HepG2 (cell line): ENCODE results near the gene JMJD8. TPM values are rescaled to one million over a fixed set of nuclear protein-coding genes. Genes with fewer than 3 reads are reported as not detected.
A peak's percentile ranks its signal among the peaks of the same experiment; 100 is the strongest.

Source experiments
- ATAC-seq: fragments of 200-7000 bp; cut with Tn5 transposase; 3 replicates; pipeline ENCODE4 v1.9.1; 2020; ENCODE audit warnings: mild to moderate bottlenecking, moderate library complexity
- BruUV-seq: library from RNA; stranded (reverse); fragments of 400-500 nt; replicated peaks from 2 replicates; lab custom pipeline; 2021; lab: Mats Ljungman, UMichigan
- CTCF ChIA-PET: fragments of 300-600 bp; formaldehyde crosslinking; extraction: SDS; loops from one replicate; lab custom pipeline; 2021; ENCODE audit warnings: low total read pairs, inconsistent platforms, low intra/inter-chr PET ratio; lab: Yijun Ruan, JAX
- POLR2A ChIA-PET: fragments of 350-600 bp; sonication (Branson Sonifier 250); formaldehyde crosslinking; loops from one replicate; lab custom pipeline; 2020; ENCODE audit warnings: antibody characterized with exemption, inconsistent platforms; lab: Yijun Ruan, JAX
- DNase-seq: peaks from one replicate; pipeline ENCODE4 v3.0.0-alpha.2; 2015; ENCODE audit warnings: low spot score
- FAIRE-seq: peaks from 3 replicates; lab custom pipeline; 2011; peaks lifted over from hg19 to GRCh38; lab: Jason Lieb, UNC
- H2AFZ ChIP-seq: one replicate; pipeline ENCODE4 v1.6.1; 2011; ENCODE audit warnings: low read length, inconsistent platforms
- H3K27ac ChIP-seq: fragments of 300-600 bp; 3 replicates; pipeline ENCODE4 v1.8.0; 2011; ENCODE audit warnings: mixed run types, mild to moderate bottlenecking, mixed read lengths, low read length, inconsistent platforms; ENCODE audit not compliant: insufficient read depth; ENCODE audit errors: extremely low read length
- H3K27me3 ChIP-seq, 2 experiments: fragments of 200-600 bp in 1 of 2; 2 replicates in 1 of 2; 3 replicates in 1 of 2; pipeline versions ENCODE4 v1.6.0 to v1.8.0; 2011; ENCODE audit warnings: low read length in 2 of 2, mild to moderate bottlenecking in 2 of 2, moderate library complexity in 2 of 2, inconsistent platforms in 1 of 2; ENCODE audit not compliant: insufficient read depth in 2 of 2, control insufficient read depth in 1 of 2
- H3K36me3 ChIP-seq, 2 experiments: fragments of 200-600 bp in 1 of 2; replicated peaks in 1 of 2; 2 replicates in 1 of 2; 3 replicates in 1 of 2; pipeline versions ENCODE4 v1.5.1 to v1.8.0; 2011; ENCODE audit warnings: low read length in 2 of 2, inconsistent platforms in 1 of 2; ENCODE audit not compliant: insufficient read depth in 2 of 2, control insufficient read depth in 1 of 2
- H3K4me1 ChIP-seq: 2 replicates; pipeline ENCODE4 v1.5.1; 2012; ENCODE audit warnings: low read length, inconsistent platforms; ENCODE audit not compliant: insufficient read depth
- H3K4me2 ChIP-seq: 2 replicates; pipeline ENCODE4 v1.6.0; 2011; ENCODE audit warnings: low read depth, low read length, inconsistent platforms
- H3K4me3 ChIP-seq, 3 experiments: fragments of 200-600 bp in 1 of 3; sonication (generic), shearing (Covaris generic) in 1 of 3; replicated peaks in 1 of 3; 2 replicates each; pipeline ENCODE4 v1.5.1; 2011 to 2016; ENCODE audit warnings: low read length in 3 of 3, inconsistent platforms in 2 of 3, low read depth in 2 of 3, mild to moderate bottlenecking in 2 of 3, control low read depth in 1 of 3, mixed read lengths in 1 of 3; ENCODE audit not compliant: insufficient read depth in 1 of 3
- H3K79me2 ChIP-seq: one replicate; pipeline ENCODE4 v1.6.1; 2011; ENCODE audit warnings: low read length, inconsistent platforms; ENCODE audit not compliant: insufficient read depth
- H3K9ac ChIP-seq: 2 replicates; pipeline ENCODE4 v1.6.0; 2011; ENCODE audit warnings: mild to moderate bottlenecking, low read depth, low read length, inconsistent platforms; ENCODE audit not compliant: insufficient read depth
- H3K9me3 ChIP-seq: 2 replicates; pipeline ENCODE4 v1.5.1; 2012; ENCODE audit warnings: mild to moderate bottlenecking, low read length
- H4K20me1 ChIP-seq: 2 replicates; pipeline ENCODE4 v1.6.0; 2011; ENCODE audit warnings: inconsistent platforms, mild to moderate bottlenecking, low read length, moderate library complexity; ENCODE audit not compliant: insufficient read depth
- EEA1 ChIP-seq: sonication (generic); formaldehyde crosslinking; IDR thresholded peaks from 2 replicates; pipeline ENCODE4 v1.5.1; 2020; ENCODE audit warnings: mild to moderate bottlenecking, missing genetic modification reagents, borderline replicate concordance
- ERF ChIP-seq: IDR thresholded peaks from 2 replicates; pipeline ENCODE4 v1.6.1; 2018; ENCODE audit warnings: missing biosample characterization, missing genetic modification reagents
- FLYWCH1 ChIP-seq: sonication (generic); formaldehyde crosslinking; IDR thresholded peaks from 2 replicates; pipeline ENCODE4 v1.8.1; 2023; ENCODE audit warnings: mild to moderate bottlenecking, missing genetic modification reagents
- GFI1 ChIP-seq: sonication (generic); formaldehyde crosslinking; IDR thresholded peaks from 2 replicates; pipeline ENCODE4 v1.5.0; 2020; ENCODE audit warnings: missing genetic modification reagents, mild to moderate bottlenecking, borderline replicate concordance
- HNF4G ChIP-seq, 2 experiments: sonication (generic) in 1 of 2; formaldehyde crosslinking in 1 of 2; IDR thresholded peaks; 2 replicates each; pipeline versions ENCODE4 v1.4.0 to v1.6.1; 2011 to 2020; ENCODE audit warnings: borderline replicate concordance in 2 of 2, low read depth in 2 of 2, mild to moderate bottlenecking in 2 of 2, low read length in 1 of 2, missing genetic modification reagents in 1 of 2, moderate library complexity in 1 of 2
- MYNN ChIP-seq: sonication (generic); formaldehyde crosslinking; IDR thresholded peaks from 2 replicates; pipeline ENCODE4 v1.4.0; 2020; ENCODE audit warnings: mild to moderate bottlenecking, low read depth, missing genetic modification reagents
- NBN ChIP-seq: fragments of 450-650 bp; conservative IDR thresholded peaks from 2 replicates; pipeline ENCODE4 v1.6.1; 2017
- POLR2G ChIP-seq: fragments of 200-400 bp; formaldehyde crosslinking; IDR thresholded peaks from 2 replicates; pipeline ENCODE4 v1.6.1; 2018; ENCODE audit warnings: mild to moderate bottlenecking, low read depth, low read length, moderate library complexity
- STAT5B ChIP-seq: sonication (generic); formaldehyde crosslinking; IDR thresholded peaks from 2 replicates; pipeline ENCODE4 v1.4.0; 2020; ENCODE audit warnings: missing genetic modification reagents
- TP53 ChIP-seq: sonication (generic); formaldehyde crosslinking; conservative IDR thresholded peaks from 2 replicates; pipeline ENCODE4 v1.4.0; 2020; ENCODE audit warnings: missing genetic modification reagents
- ZMYM4 ChIP-seq: sonication (generic); formaldehyde crosslinking; IDR thresholded peaks from 2 replicates; pipeline ENCODE4 v1.8.1; 2023; ENCODE audit warnings: mild to moderate bottlenecking, missing genetic modification reagents
- ZNF780A ChIP-seq: sonication (generic); formaldehyde crosslinking; IDR thresholded peaks from 2 replicates; pipeline ENCODE4 v1.8.0; 2022; ENCODE audit warnings: mild to moderate bottlenecking, missing genetic modification reagents, moderate library complexity
- WGBS: methylation state at CpG from one replicate; pipeline ENCODE4 v1.1.6; 2017; ENCODE audit warnings: low lambda C conversion rate; 5-methylcytosine and 5-hydroxymethylcytosine counted together
- in situ Hi-C: cut with HindIII; loops from 2 replicates; pipeline ENCODE4 v1.10.0; 2017; ENCODE audit warnings: low pct_unique_long_range_greater_than_20kb; ENCODE audit not compliant: extremely low pct_ligation_motif_present
- intact Hi-C: fragments of 100-400 bp; cut with micrococcal nuclease; formaldehyde crosslinking; loops from one replicate; pipeline ENCODE4 v1.10.0; 2022; ENCODE audit not compliant: unreplicated experiment
- polyA plus RNA-seq, 8 experiments: library from polyadenylated mRNA; depleted of rRNA in 3 of 8; stranded (reverse) in 7 of 8; unstranded in 1 of 8; fragments of >200 nt; fragmentation: Illumina TruSeq in 4 of 8; extraction: Trizol in 4 of 8; gene quantifications; 2 replicates each; pipeline versions ENCODE4 v1.2.1 to v1.2.3, GENCODE V29; 2011 to 2016; ENCODE audit warnings: low read depth in 4 of 8, missing spikeins in 1 of 8, mixed read lengths in 1 of 8; ENCODE audit not compliant: insufficient read depth in 1 of 8
- total RNA-seq, 5 experiments: library from RNA; depleted of rRNA; stranded (reverse); fragments of >200 nt; fragmentation: Illumina TruSeq; extraction: Trizol; gene quantifications; 2 replicates each; pipeline ENCODE4 v1.2.3, GENCODE V29; 2016; ENCODE audit warnings: low read depth in 1 of 5
- TF ChIP-seq, protein P1 (sequence below): sonication (generic); formaldehyde crosslinking; IDR thresholded peaks from 2 replicates; pipeline ENCODE4 v1.5.0; 2020; ENCODE audit warnings: missing genetic modification reagents
- TF ChIP-seq, protein P2 (sequence below): sonication (generic); formaldehyde crosslinking; IDR thresholded peaks from 2 replicates; pipeline ENCODE4 v1.4.0; 2020; ENCODE audit warnings: missing genetic modification reagents
- TF ChIP-seq, protein P3 (sequence below): sonication (generic); formaldehyde crosslinking; IDR thresholded peaks from 2 replicates; pipeline ENCODE4 v1.5.0; 2020; ENCODE audit warnings: mild to moderate bottlenecking, missing genetic modification reagents
- TF ChIP-seq, protein P4 (sequence below): sonication (generic); formaldehyde crosslinking; IDR thresholded peaks from 2 replicates; pipeline ENCODE4 v1.4.0; 2020; ENCODE audit warnings: missing genetic modification reagents

JMJD8 gene
- total and polyA plus RNA-seq, 2 of the 13 experiments (the other 11 are each of a cell fraction or from before 2014, with no cell fraction given), result 2.6 to 11.8 TPM

DNA sequence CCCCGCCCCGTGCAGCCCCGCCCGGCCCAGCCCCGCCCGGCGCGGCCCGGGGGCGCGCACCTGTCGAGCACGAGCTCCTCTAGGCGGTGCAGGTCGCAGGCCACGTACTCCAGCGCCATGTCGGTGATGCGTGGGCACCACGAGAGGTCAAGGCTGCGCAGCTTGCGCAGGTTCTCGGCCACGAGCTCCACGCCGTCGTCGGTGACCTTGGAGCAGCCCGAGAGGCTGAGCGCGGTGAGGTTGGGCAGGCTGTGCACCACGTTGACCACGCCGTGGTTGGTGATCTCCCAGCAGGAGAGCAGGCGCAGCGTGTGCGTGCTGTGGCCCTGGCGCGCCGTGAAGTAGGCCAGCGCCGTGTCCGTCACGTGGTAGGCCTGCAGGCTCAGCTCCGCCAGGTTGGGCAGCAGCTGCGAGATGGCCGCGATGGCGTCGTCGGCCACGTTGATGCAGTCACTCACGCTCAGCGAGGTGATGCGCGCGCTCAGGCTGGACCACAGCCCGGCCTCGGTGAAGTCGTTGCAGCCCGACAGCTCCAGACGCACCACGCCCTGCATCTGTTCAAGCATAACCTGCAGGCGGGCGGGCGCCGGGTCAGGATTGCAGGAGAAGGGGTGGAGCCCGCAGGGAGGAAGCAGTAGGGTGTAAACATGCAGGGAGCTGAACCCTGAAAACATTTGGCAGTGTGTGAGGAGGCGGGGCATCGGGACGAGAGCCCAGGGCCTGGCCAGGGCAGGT lies 11.4 kb upstream of the JMJD8 start (continued):
- no peak for TF ChIP-seq ZMYM4 (CRISPR knock-in tag)
- TF ChIP-seq, protein P1, sequence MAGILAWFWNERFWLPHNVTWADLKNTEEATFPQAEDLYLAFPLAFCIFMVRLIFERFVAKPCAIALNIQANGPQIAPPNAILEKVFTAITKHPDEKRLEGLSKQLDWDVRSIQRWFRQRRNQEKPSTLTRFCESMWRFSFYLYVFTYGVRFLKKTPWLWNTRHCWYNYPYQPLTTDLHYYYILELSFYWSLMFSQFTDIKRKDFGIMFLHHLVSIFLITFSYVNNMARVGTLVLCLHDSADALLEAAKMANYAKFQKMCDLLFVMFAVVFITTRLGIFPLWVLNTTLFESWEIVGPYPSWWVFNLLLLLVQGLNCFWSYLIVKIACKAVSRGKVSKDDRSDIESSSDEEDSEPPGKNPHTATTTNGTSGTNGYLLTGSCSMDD (CRISPR knock-in tag), result peak; percentile 60; the same call in 1 of the 2 replicates
- TF ChIP-seq EEA1 (CRISPR knock-in tag), result no peak
- TF ChIP-seq STAT5B (CRISPR knock-in tag), result no peak

DNA sequence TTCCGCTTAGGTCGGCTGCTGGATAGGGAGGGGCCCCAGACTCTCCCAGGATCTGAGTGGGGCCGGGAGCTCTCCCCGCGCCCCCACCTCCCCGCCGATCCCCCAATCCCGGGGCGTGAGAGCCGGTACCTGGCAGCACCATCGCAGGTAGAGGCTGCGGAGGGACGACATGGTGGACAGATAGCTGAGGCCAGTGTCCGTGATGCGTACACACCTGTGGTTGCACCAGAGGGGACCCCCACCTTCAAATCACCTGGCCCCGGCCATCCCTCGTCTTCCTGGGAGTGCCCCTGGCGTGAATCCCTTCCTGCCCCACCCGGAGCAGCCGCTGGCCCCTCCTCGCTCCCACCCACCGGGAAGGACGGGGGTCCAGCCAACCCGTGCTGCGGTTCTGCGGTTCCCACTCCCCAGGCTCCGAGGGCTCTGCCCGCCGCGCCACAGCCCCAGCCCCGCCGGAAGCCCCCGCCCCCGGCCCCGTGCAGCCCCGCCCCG lies 10.8 kb upstream of the JMJD8 start:
- ATAC-seq (no peak), FAIRE-seq (no peak), DNase-seq (no peak)
- no peak overlapping the region for H3K27ac ChIP-seq
- H3K27me3 ChIP-seq, result peaks cover 12 to 40% of the 10 kb centered on the region in 2 experiments
- intact Hi-C loops, result no loop called here
- H3K4me2 ChIP-seq, result peak overlapping the region; percentile 84
- no peaks in the 10 kb centered on the region for H3K9me3 ChIP-seq
- 22% methylated on average over 15 of the region's 37 CpGs for WGBS
- H3K79me2 ChIP-seq, result no peaks in the 10 kb centered on the region
- BruUV-seq, result no TSS peak
- H3K9ac ChIP-seq, result peak overlapping the region; percentile 46; the same call in 1 of the 2 replicates
- ChIA-PET CTCF (no interaction called here), POLR2A (interaction anchor here (0.6 to 3.4 kb wide), 8 partner anchors 12 to 66 kb away, joined by 3 to 21 read pairs (median 4); partner anchors contain the start of genes ANTKMT, MSLN, RHBDL1 and STUB1)
- H3K36me3 ChIP-seq, result no peaks in the 10 kb centered on the region
- H3K4me3 ChIP-seq, result peak overlapping the region; percentile 34 to 69 (median 57); a peak in 5 of 6 replicates
- H2AFZ ChIP-seq, result no peak overlapping the region
- no peaks in the 10 kb centered on the region for H4K20me1 ChIP-seq
- in situ Hi-C loops, result no loop called here
- peaks cover 13% of the 10 kb centered on the region for H3K4me1 ChIP-seq
- no peak for TF ChIP-seq TP53 (CRISPR knock-in tag)
- no peak for TF ChIP-seq ERF
- TF ChIP-seq, protein P2, sequence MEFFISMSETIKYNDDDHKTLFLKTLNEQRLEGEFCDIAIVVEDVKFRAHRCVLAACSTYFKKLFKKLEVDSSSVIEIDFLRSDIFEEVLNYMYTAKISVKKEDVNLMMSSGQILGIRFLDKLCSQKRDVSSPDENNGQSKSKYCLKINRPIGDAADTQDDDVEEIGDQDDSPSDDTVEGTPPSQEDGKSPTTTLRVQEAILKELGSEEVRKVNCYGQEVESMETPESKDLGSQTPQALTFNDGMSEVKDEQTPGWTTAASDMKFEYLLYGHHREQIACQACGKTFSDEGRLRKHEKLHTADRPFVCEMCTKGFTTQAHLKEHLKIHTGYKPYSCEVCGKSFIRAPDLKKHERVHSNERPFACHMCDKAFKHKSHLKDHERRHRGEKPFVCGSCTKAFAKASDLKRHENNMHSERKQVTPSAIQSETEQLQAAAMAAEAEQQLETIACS (CRISPR knock-in tag), result no peak
- TF ChIP-seq ZNF780A (CRISPR knock-in tag), result no peak
- TF ChIP-seq GFI1 (CRISPR knock-in tag), result no peak
- no peak for TF ChIP-seq NBN
- no peak for TF ChIP-seq MYNN (CRISPR knock-in tag)
- TF ChIP-seq FLYWCH1 (CRISPR knock-in tag), result no peak
- TF ChIP-seq, protein P3, sequence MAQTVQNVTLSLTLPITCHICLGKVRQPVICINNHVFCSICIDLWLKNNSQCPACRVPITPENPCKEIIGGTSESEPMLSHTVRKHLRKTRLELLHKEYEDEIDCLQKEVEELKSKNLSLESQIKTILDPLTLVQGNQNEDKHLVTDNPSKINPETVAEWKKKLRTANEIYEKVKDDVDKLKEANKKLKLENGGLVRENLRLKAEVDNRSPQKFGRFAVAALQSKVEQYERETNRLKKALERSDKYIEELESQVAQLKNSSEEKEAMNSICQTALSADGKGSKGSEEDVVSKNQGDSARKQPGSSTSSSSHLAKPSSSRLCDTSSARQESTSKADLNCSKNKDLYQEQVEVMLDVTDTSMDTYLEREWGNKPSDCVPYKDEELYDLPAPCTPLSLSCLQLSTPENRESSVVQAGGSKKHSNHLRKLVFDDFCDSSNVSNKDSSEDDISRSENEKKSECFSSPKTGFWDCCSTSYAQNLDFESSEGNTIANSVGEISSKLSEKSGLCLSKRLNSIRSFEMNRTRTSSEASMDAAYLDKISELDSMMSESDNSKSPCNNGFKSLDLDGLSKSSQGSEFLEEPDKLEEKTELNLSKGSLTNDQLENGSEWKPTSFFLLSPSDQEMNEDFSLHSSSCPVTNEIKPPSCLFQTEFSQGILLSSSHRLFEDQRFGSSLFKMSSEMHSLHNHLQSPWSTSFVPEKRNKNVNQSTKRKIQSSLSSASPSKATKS (CRISPR knock-in tag), result no peak
- no peak for TF ChIP-seq HNF4G (IDR thresholded peaks at IDR 0.05; ENCODE audit: borderline replicate concordance, low read depth, low read length)
- no peak for TF ChIP-seq HNF4G (CRISPR knock-in tag; IDR thresholded peaks at IDR 0.05; ENCODE audit: borderline replicate concordance, low read depth)
- TF ChIP-seq POLR2G, result no peak
- TF ChIP-seq, protein P4, sequence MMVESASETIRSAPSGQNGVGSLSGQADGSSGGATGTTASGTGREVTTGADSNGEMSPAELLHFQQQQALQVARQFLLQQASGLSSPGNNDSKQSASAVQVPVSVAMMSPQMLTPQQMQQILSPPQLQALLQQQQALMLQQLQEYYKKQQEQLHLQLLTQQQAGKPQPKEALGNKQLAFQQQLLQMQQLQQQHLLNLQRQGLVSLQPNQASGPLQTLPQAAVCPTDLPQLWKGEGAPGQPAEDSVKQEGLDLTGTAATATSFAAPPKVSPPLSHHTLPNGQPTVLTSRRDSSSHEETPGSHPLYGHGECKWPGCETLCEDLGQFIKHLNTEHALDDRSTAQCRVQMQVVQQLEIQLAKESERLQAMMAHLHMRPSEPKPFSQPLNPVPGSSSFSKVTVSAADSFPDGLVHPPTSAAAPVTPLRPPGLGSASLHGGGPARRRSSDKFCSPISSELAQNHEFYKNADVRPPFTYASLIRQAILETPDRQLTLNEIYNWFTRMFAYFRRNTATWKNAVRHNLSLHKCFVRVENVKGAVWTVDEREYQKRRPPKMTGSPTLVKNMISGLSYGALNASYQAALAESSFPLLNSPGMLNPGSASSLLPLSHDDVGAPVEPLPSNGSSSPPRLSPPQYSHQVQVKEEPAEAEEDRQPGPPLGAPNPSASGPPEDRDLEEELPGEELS, result no peak
